Natural killer cell (primary cell): Measurements from ENCODE around the gene CHST12. TPM values are rescaled to one million over a fixed set of nuclear protein-coding genes. Genes with fewer than 3 reads are reported as not detected.

Experiments
- ATAC-seq, 3 donors: fragments of 150-1000 bp in 2 of 3; fragments of 200-7000 bp in 1 of 3; cut with Tn5 transposase; 1 replicate in 1 of 3; 2 replicates in 2 of 3; pipeline ENCODE4 v1.10.0; 2021; ENCODE audit warnings: mild to moderate bottlenecking in 2 of 3, moderate library complexity in 2 of 3
- DNase-seq, 2 donors: peaks; one replicate each; pipeline versions ENCODE4 v3.0.0 to v3.0.0-alpha.2; 2013 to 2021; ENCODE audit warnings: mixed read lengths in 1 of 2
- H3K27ac ChIP-seq: one replicate; pipeline ENCODE4 v1.5.1; 2013; ENCODE audit warnings: mild to moderate bottlenecking, low read length
- H3K27me3 ChIP-seq: one replicate; pipeline ENCODE4 v1.6.1; 2013; ENCODE audit warnings: low read length; ENCODE audit not compliant: control insufficient read depth, insufficient read depth
- H3K36me3 ChIP-seq: one replicate; pipeline ENCODE4 v1.6.1; 2013; ENCODE audit warnings: low read length; ENCODE audit not compliant: control insufficient read depth, insufficient read depth
- H3K4me1 ChIP-seq: one replicate; pipeline ENCODE4 v1.6.1; 2013; ENCODE audit warnings: low read length; ENCODE audit not compliant: control insufficient read depth, insufficient read depth
- H3K4me3 ChIP-seq: one replicate; pipeline ENCODE4 v1.5.1; 2013; ENCODE audit warnings: low read length
- H3K9me3 ChIP-seq: one replicate; pipeline ENCODE4 v1.6.1; 2013; ENCODE audit warnings: low read length; ENCODE audit not compliant: control insufficient read depth, insufficient read depth
- H3K27ac Mint-ChIP-seq, 2 donors: one replicate each; pipeline ENCODE4 v1.8.0; 2022; ENCODE audit warnings: mild to moderate bottlenecking in 2 of 2, mixed read lengths in 2 of 2, moderate library complexity in 1 of 2
- H3K27me3 Mint-ChIP-seq, 2 donors: one replicate each; pipeline ENCODE4 v1.8.0; 2022; ENCODE audit warnings: low read depth in 2 of 2, mixed read lengths in 2 of 2
- H3K36me3 Mint-ChIP-seq: one replicate; pipeline ENCODE4 v1.8.0; 2022; ENCODE audit warnings: mixed read lengths
- H3K4me1 Mint-ChIP-seq, 2 donors: one replicate each; pipeline ENCODE4 v1.8.0; 2022; ENCODE audit warnings: mixed read lengths in 2 of 2
- H3K4me3 Mint-ChIP-seq: one replicate; pipeline ENCODE4 v1.8.0; 2022; ENCODE audit warnings: mild to moderate bottlenecking, moderate library complexity, mixed read lengths
- H3K9me3 Mint-ChIP-seq, 2 donors: one replicate each; pipeline ENCODE4 v1.8.0; 2022; ENCODE audit warnings: mixed read lengths in 2 of 2
- WGBS: methylation state at CpG from one replicate; pipeline ENCODE4 v1.1.7; 2013; ENCODE audit warnings: missing lambda C conversion rate; ENCODE audit not compliant: insufficient coverage; 5-methylcytosine and 5-hydroxymethylcytosine counted together
- intact Hi-C: fragments of 100-400 bp; cut with micrococcal nuclease; formaldehyde crosslinking; loops from one replicate; pipeline ENCODE4 v1.14.2; 2022
- total RNA-seq, 4 donors: library from RNA; stranded (reverse); fragments of 120-200 nt in 1 of 4; gene quantifications; one replicate each; pipeline versions ENCODE4 v1.2.3 to v1.2.4, GENCODE V29; 2013 to 2022
- TF ChIP-seq, protein P1 (sequence below): fragments of 200-600 bp; IDR thresholded peaks from one replicate; pipeline ENCODE4 v1.8.0; 2022; ENCODE audit warnings: antibody characterized with exemption

Gene CHST12
- total RNA-seq, 3 donors from 2014 or later (not counting 1 experiment from before 2014, with no cell fraction given) = 102 to 159 (median 124) TPM

DNA sequence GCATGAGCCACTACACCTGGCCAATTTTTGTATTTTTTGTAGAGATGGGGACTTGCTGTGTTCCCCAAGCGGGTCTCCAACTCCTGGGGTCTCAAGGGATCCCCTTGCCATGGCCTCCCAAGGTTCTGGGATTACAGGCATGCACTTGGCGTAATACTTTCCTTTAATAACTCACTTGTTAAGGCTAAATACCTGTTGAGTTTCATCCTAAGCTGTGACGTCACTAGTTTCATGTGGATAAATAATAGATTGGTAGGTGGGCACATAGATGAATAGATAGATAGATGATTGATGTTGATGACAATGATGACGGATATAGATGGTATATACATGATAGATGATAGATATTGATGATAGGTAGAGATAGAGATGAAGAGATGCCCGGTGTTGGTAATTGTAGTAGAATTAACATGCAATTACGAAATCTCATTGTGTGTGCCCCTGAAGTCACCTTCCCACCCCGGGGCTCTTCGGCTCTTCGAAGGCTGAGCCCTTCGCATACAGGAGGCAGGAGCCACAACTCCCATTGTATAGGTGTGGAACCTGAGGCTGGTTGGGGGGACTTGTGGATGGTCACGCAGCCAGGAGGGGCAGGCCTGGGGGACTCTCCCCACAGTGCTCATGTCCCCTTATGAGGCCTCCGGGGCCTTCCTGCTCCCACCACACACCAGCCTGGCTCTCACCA is 70.2 kb downstream of the CHST12 start:
- Histone ChIP-seq H3K27ac (no peak overlapping the region), H3K4me3 (no peak overlapping the region), H3K36me3 (no peaks in the 10 kb centered on the region), H3K27me3 (no peaks in the 10 kb centered on the region), H3K9me3 (no peaks in the 10 kb centered on the region), H3K4me1 (peaks cover 24% of the 10 kb centered on the region)
- no peak overlapping the region for H3K4me3 Mint-ChIP-seq
- WGBS = 91% methylated on average over 11 of the region's 12 CpGs
- H3K36me3 Mint-ChIP-seq = no peaks in the 10 kb centered on the region
- TF ChIP-seq, protein P1, sequence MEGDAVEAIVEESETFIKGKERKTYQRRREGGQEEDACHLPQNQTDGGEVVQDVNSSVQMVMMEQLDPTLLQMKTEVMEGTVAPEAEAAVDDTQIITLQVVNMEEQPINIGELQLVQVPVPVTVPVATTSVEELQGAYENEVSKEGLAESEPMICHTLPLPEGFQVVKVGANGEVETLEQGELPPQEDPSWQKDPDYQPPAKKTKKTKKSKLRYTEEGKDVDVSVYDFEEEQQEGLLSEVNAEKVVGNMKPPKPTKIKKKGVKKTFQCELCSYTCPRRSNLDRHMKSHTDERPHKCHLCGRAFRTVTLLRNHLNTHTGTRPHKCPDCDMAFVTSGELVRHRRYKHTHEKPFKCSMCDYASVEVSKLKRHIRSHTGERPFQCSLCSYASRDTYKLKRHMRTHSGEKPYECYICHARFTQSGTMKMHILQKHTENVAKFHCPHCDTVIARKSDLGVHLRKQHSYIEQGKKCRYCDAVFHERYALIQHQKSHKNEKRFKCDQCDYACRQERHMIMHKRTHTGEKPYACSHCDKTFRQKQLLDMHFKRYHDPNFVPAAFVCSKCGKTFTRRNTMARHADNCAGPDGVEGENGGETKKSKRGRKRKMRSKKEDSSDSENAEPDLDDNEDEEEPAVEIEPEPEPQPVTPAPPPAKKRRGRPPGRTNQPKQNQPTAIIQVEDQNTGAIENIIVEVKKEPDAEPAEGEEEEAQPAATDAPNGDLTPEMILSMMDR = no peak
- H3K4me1 Mint-ChIP-seq = peaks cover 5 to 19% of the 10 kb centered on the region in 2 donors
- H3K9me3 Mint-ChIP-seq = no peaks in the 10 kb centered on the region
- peaks cover 7 to 11% of the 10 kb centered on the region in 2 donors for H3K27me3 Mint-ChIP-seq
- DNase-seq (no peak), ATAC-seq (no peak)
- H3K27ac Mint-ChIP-seq = no peak overlapping the region
- intact Hi-C loops = no loop called here

DNA sequence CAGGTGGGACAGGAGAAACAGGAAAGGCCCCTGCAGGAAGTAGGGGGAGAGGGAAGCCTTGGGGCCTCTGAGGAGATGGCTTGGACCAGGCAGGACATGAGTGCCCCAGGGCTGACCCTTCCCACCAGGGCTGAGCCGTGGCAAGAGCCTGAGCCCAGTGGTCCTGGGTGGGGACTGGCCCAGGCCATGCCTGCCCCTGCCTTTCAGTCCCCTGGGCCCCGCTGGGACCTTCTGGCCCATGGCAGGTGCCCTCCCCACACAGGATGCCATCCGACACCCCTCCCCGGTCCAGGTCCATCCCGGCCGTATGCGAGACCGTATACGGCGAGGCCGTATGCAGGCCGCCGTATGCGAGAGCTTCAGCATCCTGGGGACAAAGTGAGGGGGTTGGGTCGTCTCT is 70.8 kb downstream of the CHST12 start:
- H3K36me3 ChIP-seq = no peaks in the 10 kb centered on the region
- Mint-ChIP-seq H3K27ac (no peak overlapping the region), H3K36me3 (no peaks in the 10 kb centered on the region), H3K4me1 (peaks cover 0 to 16% of the 10 kb centered on the region in 2 donors), H3K4me3 (no peak overlapping the region), H3K27me3 (peaks cover under 1 to 9% of the 10 kb centered on the region in 2 donors), H3K9me3 (no peaks in the 10 kb centered on the region)
- H3K4me1 ChIP-seq = peaks cover 19% of the 10 kb centered on the region
- no peaks in the 10 kb centered on the region for H3K27me3 ChIP-seq
- ATAC-seq (no peak), DNase-seq (no peak)
- 85% methylated on average over 14 of the region's 15 CpGs for WGBS
- H3K27ac ChIP-seq = no peak overlapping the region
- H3K9me3 ChIP-seq = no peaks in the 10 kb centered on the region
- H3K4me3 ChIP-seq = no peak overlapping the region
- intact Hi-C loops = no loop called here
- TF ChIP-seq, protein P1 = no peak

DNA sequence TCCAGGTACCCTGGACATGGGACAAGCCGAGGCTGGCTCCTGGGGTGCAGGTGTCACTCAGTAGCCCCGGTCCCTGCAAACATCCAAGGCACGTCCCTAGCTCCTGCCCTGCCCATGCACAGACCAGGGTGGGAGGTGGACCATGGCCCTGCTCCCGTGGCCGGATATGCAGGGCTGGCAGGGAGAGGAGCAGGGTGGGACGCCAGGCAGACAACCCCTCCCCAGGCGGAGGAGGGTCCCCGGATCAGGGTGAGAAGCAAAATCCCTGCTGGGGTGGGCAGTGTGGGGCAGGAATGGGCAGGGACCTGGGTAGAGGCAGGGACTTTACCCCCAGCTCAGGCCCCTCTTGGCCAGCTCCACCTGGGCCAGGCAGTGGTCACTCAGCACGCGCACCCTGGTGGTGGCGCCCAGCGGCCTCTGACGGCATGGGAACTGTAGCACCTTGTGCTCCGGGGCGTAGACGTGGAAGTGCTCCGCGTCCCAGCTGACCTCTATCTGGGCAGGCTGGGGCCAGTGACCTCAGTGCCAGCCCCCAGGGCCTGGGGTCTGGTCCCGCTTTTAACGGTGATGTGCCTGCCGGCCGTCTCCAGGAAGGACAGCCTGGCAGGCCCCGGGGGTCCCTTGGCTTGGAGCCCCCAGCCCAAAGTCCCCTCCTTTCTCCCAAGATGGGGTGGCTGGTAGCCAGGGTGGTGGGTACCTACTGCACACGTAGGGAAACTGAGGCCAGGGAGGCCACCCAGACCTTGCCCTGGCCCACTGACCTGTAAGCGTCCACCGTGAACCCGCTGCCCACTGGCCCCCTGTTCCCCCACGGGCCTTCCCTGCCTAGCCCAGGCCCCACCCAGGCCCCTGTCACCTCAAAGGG is 71.6 kb downstream of the CHST12 start:
- intact Hi-C loops = loop anchor here (5.0 kb wide), 3 partner anchors 47 to 207 kb away; partner anchors contain the start of genes BRAT1 and IQCE
- Mint-ChIP-seq H3K27me3 (peaks cover 0 to 9% of the 10 kb centered on the region in 2 donors), H3K4me3 (no peak overlapping the region), H3K9me3 (no peaks in the 10 kb centered on the region), H3K27ac (no peak overlapping the region), H3K36me3 (no peaks in the 10 kb centered on the region), H3K4me1 (peaks cover 0 to 18% of the 10 kb centered on the region in 2 donors)
- Histone ChIP-seq H3K27ac (no peak overlapping the region), H3K4me3 (no peak overlapping the region), H3K36me3 (no peaks in the 10 kb centered on the region), H3K4me1 (peaks cover 19% of the 10 kb centered on the region), H3K9me3 (no peaks in the 10 kb centered on the region), H3K27me3 (no peaks in the 10 kb centered on the region)
- no peak for ATAC-seq
- WGBS = 95% methylated on average over 28 of the region's 28 CpGs
- TF ChIP-seq, protein P1 = no peak
- DNase-seq = no peak
